Measurements from ENCODE around the gene ZBED3. TPM values are rescaled to one million over a fixed set of nuclear protein-coding genes. Genes with fewer than 3 reads are reported as not detected.

ZBED3 gene
- 3.3 and 15.8 TPM in 2 replicates for total RNA-seq

GRCh38 chr5:77086689-77087483 is at the start of gene ZBED3:
Gene ZBED3 (minus strand): TSS chr5:77087285. CDS start chr5:77077878, 9,407 bp downstream.

GRCh38 chr5:77030097-77031071 is 56.7 kb downstream of the ZBED3 start, which contains the start of gene AGGF1:
Gene AGGF1 (plus strand): TSS chr5:77030404. CDS start chr5:77030767, 363 bp downstream.

Other genes starting within 250 kb of the ZBED3 start
- gene S100Z, start 237.3 kb downstream of the ZBED3 start, total RNA-seq: not detected in 2 replicates
- gene CRHBP, start 134.2 kb downstream of the ZBED3 start, total RNA-seq: 0.33 and 2.9 TPM in 2 replicates
- 20.7 and 27.8 TPM in 2 replicates for gene AGGF1, start 56.9 kb downstream of the ZBED3 start, total RNA-seq
- 4.1 TPM in 1 of 2 replicates, not detected in the other for gene PDE8B, start 123.4 kb upstream of the ZBED3 start, total RNA-seq

Measured in mesangial cell (primary cell).